SW 1271 (cell line): ENCODE measurements around the gene BORCS6.
"Not testable (repeated sequence)": the region's sequence is repeated elsewhere in the genome, so short reads cannot be mapped to it uniquely, and the experiment has no call there.

Experiments
- DNase-seq, 2 experiments: peaks; one replicate each; lab custom pipeline; 2025; lab: John Stamatoyannopoulos, UW

BORCS6 gene

GRCh38 chr17:8189711-8190477 is at the start of gene BORCS6:
Gene BORCS6, minus strand, starts transcription at chr17:8190180. Its CDS starts 40 bp downstream, at chr17:8190140.
- peak; percentile 92 to 99 for DNase-seq

- no peak for DNase-seq
Observed at GRCh38 chr17:8237886-8238285, 47.9 kb upstream of the BORCS6 start.

- no peak for DNase-seq
Observed at GRCh38 chr17:8237175-8237574, 47.2 kb upstream of the BORCS6 start.

GRCh38 chr17:8235676-8236075 is 45.7 kb upstream of the BORCS6 start:
- no peak for DNase-seq

- no peak for DNase-seq
Observed at GRCh38 chr17:8234361-8235270, 44.6 kb upstream of the BORCS6 start.

GRCh38 chr17:8231701-8232100 is 41.7 kb upstream of the BORCS6 start:
- DNase-seq, result no peak

GRCh38 chr17:8227238-8227581 is 37.2 kb upstream of the BORCS6 start:
- no peak for DNase-seq

GRCh38 chr17:8226536-8227237 is 36.7 kb upstream of the BORCS6 start:
- DNase-seq, result peak; percentile 81 to 93

GRCh38 chr17:8225813-8226535 is 36.0 kb upstream of the BORCS6 start:
- DNase-seq, result peak; percentile 57 to 93

GRCh38 chr17:8224891-8225812 is 35.2 kb upstream of the BORCS6 start:
- no peak for DNase-seq

- DNase-seq, result peak; percentile 36 to 65
Observed at GRCh38 chr17:8223356-8224126, 33.6 kb upstream of the BORCS6 start.

GRCh38 chr17:8222630-8223355 is 32.8 kb upstream of the BORCS6 start:
- DNase-seq, result peak; percentile 91 to 92

GRCh38 chr17:8222380-8222629 is 32.3 kb upstream of the BORCS6 start:
- DNase-seq, result no peak

GRCh38 chr17:8221663-8222379 is 31.8 kb upstream of the BORCS6 start:
- DNase-seq, result peak; percentile 79 to 91

- DNase-seq, result peak; percentile 85 to 91
Observed at GRCh38 chr17:8220783-8221662, 31.0 kb upstream of the BORCS6 start.

GRCh38 chr17:8214000-8214399 is 24.0 kb upstream of the BORCS6 start:
- not testable (repeated sequence) for DNase-seq

GRCh38 chr17:8212312-8213180 is 22.6 kb upstream of the BORCS6 start:
- no peak for DNase-seq
